SK-N-SH treated with all-trans-retinoic acid at 6 μM for 48 hours (cell line): Measurements from ENCODE around the gene KLK6.
"Not testable (repeated sequence)": the region's sequence is repeated elsewhere in the genome, so short reads cannot be mapped to it uniquely, and the experiment has no call there.

ENCODE experiments used
- ATAC-seq: fragments of 200-7000 bp; cut with Tn5 transposase; 3 replicates; pipeline ENCODE4 v1.9.1; 2020; ENCODE audit warnings: mild to moderate bottlenecking, moderate library complexity
- ARNTL ChIP-seq: fragments of 450-650 bp; formaldehyde crosslinking; IDR thresholded peaks from 2 replicates; pipeline ENCODE4 v1.5.0; 2020; ENCODE audit warnings: low read depth, mild to moderate bottlenecking, moderate library complexity, borderline replicate concordance
- BACH2 ChIP-seq: fragments of 250-450 bp; sonication (Bioruptor Pico); IDR thresholded peaks from 2 replicates; pipeline ENCODE4 v1.9.0; 2021; ENCODE audit warnings: mild to moderate bottlenecking, borderline replicate concordance
- CSDC2 ChIP-seq: fragments of 250-450 bp; sonication (Bioruptor Pico); IDR thresholded peaks from 2 replicates; pipeline ENCODE4 v1.5.0; 2020; ENCODE audit warnings: mild to moderate bottlenecking, moderate library complexity
- CSRNP3 ChIP-seq: fragments of 250-450 bp; sonication (Bioruptor Pico); IDR thresholded peaks from 2 replicates; pipeline ENCODE4 v1.5.1; 2021; ENCODE audit warnings: mild to moderate bottlenecking, moderate library complexity
- ESRRG ChIP-seq: fragments of 250-450 bp; sonication (Bioruptor Pico); IDR thresholded peaks from 2 replicates; pipeline ENCODE4 v1.6.1; 2021; ENCODE audit warnings: mild to moderate bottlenecking
- GLIS3 ChIP-seq: fragments of 250-450 bp; sonication (Bioruptor Pico); IDR thresholded peaks from 2 replicates; pipeline ENCODE4 v1.5.0; 2020; ENCODE audit warnings: mild to moderate bottlenecking, moderate library complexity
- ISL1 ChIP-seq: fragments of 250-450 bp; sonication (Bioruptor Pico); IDR thresholded peaks from 2 replicates; pipeline ENCODE4 v2.1.2; 2022; ENCODE audit warnings: mild to moderate bottlenecking, moderate library complexity
- OSR1 ChIP-seq: fragments of 250-450 bp; sonication (Bioruptor Pico); IDR thresholded peaks from 2 replicates; pipeline ENCODE4 v1.8.0; 2022; ENCODE audit warnings: moderate library complexity, mild to moderate bottlenecking, inconsistent platforms
- PATZ1 ChIP-seq: fragments of 250-450 bp; sonication (Bioruptor Pico); IDR thresholded peaks from 2 replicates; pipeline ENCODE4 v1.8.0; 2020; ENCODE audit warnings: mild to moderate bottlenecking, moderate library complexity, borderline replicate concordance
- POU6F1 ChIP-seq: fragments of 250-450 bp; sonication (Bioruptor Pico); IDR thresholded peaks from 2 replicates; pipeline ENCODE4 v1.8.0; 2021; ENCODE audit warnings: low read depth, mild to moderate bottlenecking, moderate library complexity, borderline replicate concordance
- PPARA ChIP-seq: fragments of 250-450 bp; sonication (Bioruptor Pico); IDR thresholded peaks from 2 replicates; pipeline ENCODE4 v1.5.0; 2020; ENCODE audit warnings: mild to moderate bottlenecking, borderline replicate concordance
- RARB ChIP-seq: fragments of 250-450 bp; sonication (Bioruptor Pico); IDR thresholded peaks from 2 replicates; pipeline ENCODE4 v1.8.0; 2021; ENCODE audit warnings: mild to moderate bottlenecking, moderate library complexity
- SNAI2 ChIP-seq: fragments of 250-450 bp; sonication (Bioruptor Pico); IDR thresholded peaks from 2 replicates; pipeline ENCODE4 v1.5.0; 2020; ENCODE audit warnings: mild to moderate bottlenecking, moderate library complexity
- TCF4 ChIP-seq: fragments of 250-450 bp; sonication (Bioruptor Pico); IDR thresholded peaks from 2 replicates; pipeline ENCODE4 v1.8.0; 2021; ENCODE audit warnings: mild to moderate bottlenecking, moderate library complexity, borderline replicate concordance
- TOX ChIP-seq: fragments of 250-450 bp; sonication (Bioruptor Pico); IDR thresholded peaks from 2 replicates; pipeline ENCODE4 v1.8.0; 2021; ENCODE audit warnings: mild to moderate bottlenecking, moderate library complexity, borderline replicate concordance
- TSHZ2 ChIP-seq: fragments of 250-450 bp; sonication (Bioruptor Pico); IDR thresholded peaks from 2 replicates; pipeline ENCODE4 v1.5.0; 2020; ENCODE audit warnings: mild to moderate bottlenecking, moderate library complexity
- ZC3H10 ChIP-seq: fragments of 250-450 bp; sonication (Bioruptor Pico); IDR thresholded peaks from 2 replicates; pipeline ENCODE4 v1.5.1; 2021; ENCODE audit warnings: mild to moderate bottlenecking, moderate library complexity
- ZFP3 ChIP-seq: fragments of 250-450 bp; sonication (Bioruptor Pico); IDR thresholded peaks from 2 replicates; pipeline ENCODE4 v1.5.0; 2020; ENCODE audit warnings: mild to moderate bottlenecking, moderate library complexity
- ZFP30 ChIP-seq: fragments of 450-650 bp; formaldehyde crosslinking; IDR thresholded peaks from 2 replicates; pipeline ENCODE4 v1.5.0; 2022; ENCODE audit warnings: mild to moderate bottlenecking, moderate library complexity
- ZNF565 ChIP-seq: fragments of 450-650 bp; formaldehyde crosslinking; conservative IDR thresholded peaks from 2 replicates; pipeline ENCODE4 v1.5.0; 2020; ENCODE audit warnings: low read depth, mild to moderate bottlenecking, moderate library complexity
- ZNF70 ChIP-seq: fragments of 450-650 bp; formaldehyde crosslinking; IDR thresholded peaks from 2 replicates; pipeline ENCODE4 v1.5.0; 2020; ENCODE audit warnings: mild to moderate bottlenecking, moderate library complexity
- ZNF8 ChIP-seq: fragments of 450-650 bp; formaldehyde crosslinking; IDR thresholded peaks from 2 replicates; pipeline ENCODE4 v1.5.0; 2020; ENCODE audit warnings: mild to moderate bottlenecking, moderate library complexity

The KLK6 gene

GRCh38 chr19:50998061-50998460 lies 28.7 kb upstream of the KLK6 start:
- no peak for ATAC-seq
- TF ChIP-seq GLIS3 (CRISPR knock-in tag) (no peak), ZFP3 (CRISPR knock-in tag) (no peak), TSHZ2 (CRISPR knock-in tag) (no peak), ESRRG (CRISPR knock-in tag) (no peak), ZC3H10 (no peak), SNAI2 (no peak), CSDC2 (CRISPR knock-in tag) (no peak), ARNTL (CRISPR knock-in tag) (no peak), RARB (no peak), BACH2 (CRISPR knock-in tag) (no peak), TCF4 (no peak)

- TF ChIP-seq ZNF70 (CRISPR knock-in tag) (no peak), TOX (no peak), ZFP30 (no peak), SNAI2 (no peak)
- TF ChIP-seq, all 23 proteins: peak for 0
- no peak for ATAC-seq
Measured at GRCh38 chr19:50994129-50994528, 24.7 kb upstream of the KLK6 start.

GRCh38 chr19:50992666-50993035 lies 23.3 kb upstream of the KLK6 start:
- no peak for ATAC-seq
- no peak for TF ChIP-seq CSDC2 (CRISPR knock-in tag)
- no peak for TF ChIP-seq CSRNP3 (CRISPR knock-in tag)
- no peak for TF ChIP-seq ISL1 (CRISPR knock-in tag)
- no peak for TF ChIP-seq PATZ1 (CRISPR knock-in tag)
- no peak for TF ChIP-seq ZNF565 (CRISPR knock-in tag)
- TF ChIP-seq ZNF8, result no peak
- TF ChIP-seq TCF4, result no peak
- TF ChIP-seq ZFP30, result no peak
- no peak for TF ChIP-seq ZC3H10
- TF ChIP-seq BACH2 (CRISPR knock-in tag), result no peak
- no peak for TF ChIP-seq SNAI2
- no peak for TF ChIP-seq ZFP3 (CRISPR knock-in tag)
- TF ChIP-seq ESRRG (CRISPR knock-in tag), result no peak
- TF ChIP-seq TOX, result no peak

- ATAC-seq, result not testable (repeated sequence)
Measured at GRCh38 chr19:50984416-50984815, 15.0 kb upstream of the KLK6 start.

GRCh38 chr19:50983625-50984292 lies 14.4 kb upstream of the KLK6 start, which contains the start of gene KLK7:
Gene KLK7, minus strand, starts transcription at chr19:50983917. Its CDS starts 1,518 bp downstream, at chr19:50982399.
- ATAC-seq, result no peak
- TF ChIP-seq OSR1, result no peak
- TF ChIP-seq PATZ1 (CRISPR knock-in tag), result no peak
- no peak for TF ChIP-seq ESRRG (CRISPR knock-in tag)
- TF ChIP-seq ARNTL (CRISPR knock-in tag), result no peak
- no peak for TF ChIP-seq POU6F1
- no peak for TF ChIP-seq ZNF565 (CRISPR knock-in tag)
- TF ChIP-seq SNAI2, result no peak
- no peak for TF ChIP-seq TSHZ2 (CRISPR knock-in tag)
- no peak for TF ChIP-seq ISL1 (CRISPR knock-in tag)
- TF ChIP-seq RARB, result no peak
- TF ChIP-seq GLIS3 (CRISPR knock-in tag), result no peak
- TF ChIP-seq PPARA (CRISPR knock-in tag), result no peak
- no peak for TF ChIP-seq ZFP3 (CRISPR knock-in tag)
- no peak for TF ChIP-seq ZC3H10
